NCI-H226 (cell line): ENCODE results near the gene AIFM3.

Experiments used
- DNase-seq: peaks from one replicate; pipeline ENCODE4 v3.0.0-alpha.2; 2015

Gene AIFM3

GRCh38 chr22:20976291-20976877, 9.3 kb downstream of the AIFM3 start:
- no peak for DNase-seq

- DNase-seq, result no peak
Measured at GRCh38 chr22:20977019-20977418, 10.0 kb downstream of the AIFM3 start.

- DNase-seq, result no peak
Measured at GRCh38 chr22:20977516-20978170, 10.6 kb downstream of the AIFM3 start.

GRCh38 chr22:20978419-20978818, 11.4 kb downstream of the AIFM3 start:
- DNase-seq, result no peak

- DNase-seq, result no peak
Measured at GRCh38 chr22:20979243-20979809, 12.3 kb downstream of the AIFM3 start.

GRCh38 chr22:20979940-20980453, 12.9 kb downstream of the AIFM3 start:
- no peak for DNase-seq

- no peak for DNase-seq
Measured at GRCh38 chr22:20980523-20980922, 13.5 kb downstream of the AIFM3 start.

GRCh38 chr22:20980938-20981722, 14.1 kb downstream of the AIFM3 start:
- no peak for DNase-seq

- peak; percentile 61 for DNase-seq
Measured at GRCh38 chr22:20981787-20982562, 14.9 kb downstream of the AIFM3 start, which contains the start of gene LZTR1. LZTR1 (plus strand) TSS chr22:20982297; CDS start chr22:20982372, 75 bp downstream.

- DNase-seq, result no peak
Measured at GRCh38 chr22:20982563-20982882, 15.5 kb downstream of the AIFM3 start.

GRCh38 chr22:20983081-20983771, 16.2 kb downstream of the AIFM3 start:
- no peak for DNase-seq

GRCh38 chr22:20985720-20986119, 18.7 kb downstream of the AIFM3 start:
- no peak for DNase-seq

- no peak for DNase-seq
Measured at GRCh38 chr22:20986365-20986764, 19.3 kb downstream of the AIFM3 start.

GRCh38 chr22:20987375-20987774, 20.3 kb downstream of the AIFM3 start:
- no peak for DNase-seq

GRCh38 chr22:20988573-20989322, 21.7 kb downstream of the AIFM3 start:
- DNase-seq, result no peak

GRCh38 chr22:20989323-20990138, 22.5 kb downstream of the AIFM3 start:
- no peak for DNase-seq

GRCh38 chr22:20990184-20991180, 23.4 kb downstream of the AIFM3 start:
- DNase-seq, result no peak

GRCh38 chr22:20991252-20992055, 24.4 kb downstream of the AIFM3 start:
- DNase-seq, result no peak
